Chondrocyte (in vitro differentiated cells): ENCODE results near the gene SPRYD7. TPM values are rescaled to one million over a fixed set of nuclear protein-coding genes. Genes with fewer than 3 reads are reported as not detected.
A peak's percentile ranks its signal among the peaks of the same experiment; 100 is the strongest.
"Not testable (repeated sequence)": the region's sequence is repeated elsewhere in the genome, so short reads cannot be mapped to it uniquely, and the experiment has no call there.

Experiments used
- DNase-seq: peaks from one replicate; pipeline ENCODE4 v3.0.0; 2021; ENCODE audit warnings: mixed read lengths, low spot score
- H3K27ac Mint-ChIP-seq: one replicate; pipeline ENCODE4 v1.8.0; 2021; ENCODE audit warnings: mild to moderate bottlenecking, moderate library complexity, mixed read lengths; ENCODE audit not compliant: unreplicated experiment
- H3K27me3 Mint-ChIP-seq: 2 replicates; pipeline ENCODE4 v1.8.0; 2021; ENCODE audit warnings: low read depth, mixed read lengths
- H3K36me3 Mint-ChIP-seq: 2 replicates; pipeline ENCODE4 v1.8.0; 2021; ENCODE audit warnings: low read depth, mixed read lengths
- H3K4me1 Mint-ChIP-seq: 2 replicates; pipeline ENCODE4 v1.8.0; 2021; ENCODE audit warnings: low read depth, mild to moderate bottlenecking, mixed read lengths
- H3K4me3 Mint-ChIP-seq: one replicate; pipeline ENCODE4 v1.8.0; 2021; ENCODE audit warnings: mild to moderate bottlenecking, moderate library complexity, mixed read lengths; ENCODE audit not compliant: unreplicated experiment
- H3K9me3 Mint-ChIP-seq: 2 replicates; pipeline ENCODE4 v1.8.0; 2021; ENCODE audit warnings: low read depth, mixed read lengths
- CTCF ChIP-seq: fragments of 200-600 bp; sonication (generic); IDR thresholded peaks from 2 replicates; pipeline ENCODE4 v1.5.0; 2021; ENCODE audit warnings: antibody characterized with exemption, mild to moderate bottlenecking, moderate library complexity
- total RNA-seq: library from RNA; stranded (reverse); gene quantifications from 3 replicates; pipeline ENCODE4 v1.2.1, GENCODE V29; 2021

The SPRYD7 gene
- total RNA-seq, 1 donor from 2014 or later = 7.5 TPM

- no peaks in the 10 kb centered on the region for H3K9me3 Mint-ChIP-seq
- H3K27ac Mint-ChIP-seq = no peak overlapping the region
- DNase-seq = no peak
- H3K4me1 Mint-ChIP-seq = peaks cover 42% of the 10 kb centered on the region
- H3K36me3 Mint-ChIP-seq = peaks cover 2% of the 10 kb centered on the region
- H3K27me3 Mint-ChIP-seq = no peaks in the 10 kb centered on the region
- no peak overlapping the region for H3K4me3 Mint-ChIP-seq
- TF ChIP-seq CTCF = no peak
These were observed 3.3 kb downstream of the SPRYD7 start for GRCh38 chr13:49932868-49933267.

GRCh38 chr13:49932066-49932465 is 4.1 kb downstream of the SPRYD7 start:
- no peaks in the 10 kb centered on the region for H3K9me3 Mint-ChIP-seq
- no peak for TF ChIP-seq CTCF

GRCh38 chr13:49927755-49928154 is 8.4 kb downstream of the SPRYD7 start:
- Mint-ChIP-seq H3K27ac (peak overlapping the region; percentile 68), H3K4me1 (peaks cover 34% of the 10 kb centered on the region), H3K9me3 (no peaks in the 10 kb centered on the region), H3K27me3 (no peaks in the 10 kb centered on the region), H3K36me3 (peaks cover 12% of the 10 kb centered on the region), H3K4me3 (no peak overlapping the region)
- no peak for DNase-seq
- TF ChIP-seq CTCF = no peak

More at GRCh38 chr13:49932066-49932465, 4.1 kb downstream of the SPRYD7 start:
- DNase-seq = no peak
- H3K4me3 Mint-ChIP-seq = no peak overlapping the region
- H3K27ac Mint-ChIP-seq = no peak overlapping the region
- peaks cover 47% of the 10 kb centered on the region for H3K4me1 Mint-ChIP-seq
- no peaks in the 10 kb centered on the region for H3K27me3 Mint-ChIP-seq
- H3K36me3 Mint-ChIP-seq = peaks cover 2% of the 10 kb centered on the region

GRCh38 chr13:49925881-49926418 is 10.2 kb downstream of the SPRYD7 start:
- Mint-ChIP-seq H3K27ac (peak overlapping the region; percentile 87), H3K4me1 (peaks cover 29% of the 10 kb centered on the region), H3K27me3 (no peaks in the 10 kb centered on the region), H3K9me3 (no peaks in the 10 kb centered on the region), H3K4me3 (no peak overlapping the region), H3K36me3 (peaks cover 15% of the 10 kb centered on the region)
- DNase-seq = no peak
- no peak for TF ChIP-seq CTCF

- peaks cover 19% of the 10 kb centered on the region for H3K36me3 Mint-ChIP-seq
- no peak for TF ChIP-seq CTCF
- DNase-seq = no peak
These were observed 13.8 kb downstream of the SPRYD7 start for GRCh38 chr13:49922301-49922700.

GRCh38 chr13:49920969-49921368 is 15.2 kb downstream of the SPRYD7 start:
- not testable (repeated sequence) for H3K9me3 Mint-ChIP-seq, H3K4me3 Mint-ChIP-seq, H3K4me1 Mint-ChIP-seq

More at GRCh38 chr13:49922301-49922700, 13.8 kb downstream of the SPRYD7 start:
- Mint-ChIP-seq H3K9me3 (no peaks in the 10 kb centered on the region), H3K27ac (no peak overlapping the region), H3K4me1 (peaks cover 17% of the 10 kb centered on the region), H3K27me3 (no peaks in the 10 kb centered on the region), H3K4me3 (no peak overlapping the region)

GRCh38 chr13:49918106-49918505 is 18.0 kb downstream of the SPRYD7 start:
- not testable (repeated sequence) for H3K4me3 Mint-ChIP-seq, DNase-seq, H3K4me1 Mint-ChIP-seq, H3K27ac Mint-ChIP-seq, H3K9me3 Mint-ChIP-seq, H3K27me3 Mint-ChIP-seq
- peaks cover 23% of the 10 kb centered on the region for H3K36me3 Mint-ChIP-seq

More at GRCh38 chr13:49920969-49921368, 15.2 kb downstream of the SPRYD7 start:
- H3K36me3 Mint-ChIP-seq = peaks cover 23% of the 10 kb centered on the region
- not testable (repeated sequence) for DNase-seq, H3K27ac Mint-ChIP-seq, H3K27me3 Mint-ChIP-seq
